GM23248 (cell line): ENCODE measurements around the gene KCNA10. TPM values are rescaled to one million over a fixed set of nuclear protein-coding genes. Genes with fewer than 3 reads are reported as not detected.

ENCODE experiments used
- DNase-seq: peaks from one replicate; pipeline ENCODE4 v3.0.0-alpha.2; 2015
- H2AFZ ChIP-seq: fragments of 200-600 bp; sonication (generic); 2 replicates; pipeline ENCODE4 v1.6.1; 2016; ENCODE audit warnings: antibody characterized with exemption
- H3F3A ChIP-seq: fragments of 200-600 bp; sonication (generic); 2 replicates; pipeline ENCODE4 v1.6.1; 2016; ENCODE audit warnings: mild to moderate bottlenecking, antibody characterized with exemption, mixed run types; ENCODE audit not compliant: insufficient read depth
- H3K27ac ChIP-seq: fragments of 200-600 bp; sonication (generic); 2 replicates; pipeline ENCODE4 v1.5.1; 2016; ENCODE audit warnings: mild to moderate bottlenecking
- H3K27me3 ChIP-seq: fragments of 200-600 bp; sonication (generic); replicated peaks from 2 replicates; pipeline ENCODE4 v1.6.1; 2016; ENCODE audit warnings: mild to moderate bottlenecking; ENCODE audit not compliant: insufficient read depth
- H3K36me3 ChIP-seq: fragments of 200-600 bp; sonication (generic); 2 replicates; pipeline ENCODE4 v1.6.1; 2016; ENCODE audit warnings: low read depth, mild to moderate bottlenecking
- H3K4me1 ChIP-seq: fragments of 200-600 bp; sonication (generic); 2 replicates; pipeline ENCODE4 v1.6.1; 2016; ENCODE audit warnings: mild to moderate bottlenecking; ENCODE audit not compliant: insufficient read depth
- H3K4me2 ChIP-seq: fragments of 200-600 bp; sonication (generic); one replicate; pipeline ENCODE4 v1.6.1; 2016; ENCODE audit warnings: mild to moderate bottlenecking; ENCODE audit not compliant: unreplicated experiment
- H3K4me3 ChIP-seq: fragments of 200-600 bp; sonication (generic); 2 replicates; pipeline ENCODE4 v1.5.1; 2016; ENCODE audit warnings: mild to moderate bottlenecking
- H3K79me2 ChIP-seq: fragments of 200-600 bp; sonication (generic); 2 replicates; pipeline ENCODE4 v1.6.1; 2016; ENCODE audit warnings: mild to moderate bottlenecking; ENCODE audit not compliant: insufficient read depth
- H3K9ac ChIP-seq: fragments of 200-600 bp; sonication (generic); 2 replicates; pipeline ENCODE4 v1.6.1; 2016; ENCODE audit warnings: mild to moderate bottlenecking
- H3K9me2 ChIP-seq: fragments of 200-600 bp; sonication (generic); 2 replicates; pipeline ENCODE4 v1.6.1; 2016; ENCODE audit warnings: mixed run types, mild to moderate bottlenecking, moderate library complexity; ENCODE audit not compliant: insufficient read depth
- H3K9me3 ChIP-seq: fragments of 200-600 bp; sonication (generic); one replicate; pipeline ENCODE4 v1.6.1; 2017; ENCODE audit warnings: low read depth
- H4K20me1 ChIP-seq: fragments of 200-600 bp; sonication (generic); 2 replicates; pipeline ENCODE4 v1.6.0; 2016; ENCODE audit not compliant: insufficient read depth
- EZH2 ChIP-seq: fragments of 200-600 bp; sonication (generic); IDR thresholded peaks from 2 replicates; pipeline ENCODE4 v1.6.1; 2018; ENCODE audit warnings: antibody characterized with exemption, mild to moderate bottlenecking; ENCODE audit not compliant: insufficient read depth, poor library complexity, severe bottlenecking
- EZH2phosphoT487 ChIP-seq: fragments of 200-600 bp; sonication (generic); IDR thresholded peaks from 2 replicates; pipeline ENCODE4 v1.6.1; 2018; ENCODE audit warnings: antibody characterized with exemption, moderate library complexity, mild to moderate bottlenecking, low read depth; ENCODE audit not compliant: insufficient read depth
- WGBS, 2 experiments: methylation state at CpG; one replicate each; pipeline ENCODE4 v1.1.6; 2015 to 2017; ENCODE audit warnings: low lambda C conversion rate in 2 of 2, low coverage in 1 of 2; ENCODE audit errors: missing lambda C conversion rate in 2 of 2; 5-methylcytosine and 5-hydroxymethylcytosine counted together
- in situ Hi-C: fragments of 300-500 bp; cut with MboI; formaldehyde crosslinking; loops from 2 replicates; pipeline ENCODE4 v1.15.0; 2020
- polyA plus RNA-seq: library from polyadenylated mRNA; unstranded; fragments of >200 nt; fragmentation: Nextera tagmentation; extraction: Ambion mirVana; gene quantifications from 2 replicates; pipeline ENCODE4 v1.2.1, GENCODE V29; 2016
- total RNA-seq: library from RNA; depleted of rRNA; stranded (reverse); fragments of >200 nt; shearing (Covaris generic); gene quantifications from 2 replicates; pipeline ENCODE4 v1.2.3, GENCODE V29; 2014

Gene KCNA10
- total and polyA plus RNA-seq, 2 experiments from 2014 or later = not detected

DNA sequence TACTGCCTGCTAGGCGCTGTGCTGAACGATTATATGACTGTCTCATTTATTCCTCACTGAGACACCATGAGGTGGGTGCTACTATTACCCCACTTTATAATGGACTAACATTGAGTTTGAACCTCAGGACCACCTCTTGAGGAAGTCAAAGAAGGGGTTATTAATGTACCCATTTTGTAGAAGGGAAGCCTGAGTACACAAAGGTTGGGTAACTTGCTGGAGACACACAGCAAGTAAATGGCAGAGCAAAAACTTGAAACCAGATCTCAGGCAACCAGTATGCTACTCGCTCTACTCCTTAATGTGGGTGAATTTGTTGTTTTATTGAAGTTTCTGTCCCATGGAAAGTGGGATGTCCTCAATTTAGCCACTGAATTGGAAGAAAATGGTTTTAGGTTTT lies 30.1 kb downstream of the KCNA10 start:
- Histone ChIP-seq H3K9me2 (no peaks in the 10 kb centered on the region), H3K27me3 (peaks cover 4% of the 10 kb centered on the region; the same call in 1 of the 2 replicates), H3K36me3 (no peaks in the 10 kb centered on the region), H3K4me1 (no peaks in the 10 kb centered on the region), H3K79me2 (no peaks in the 10 kb centered on the region), H3K4me3 (no peak overlapping the region), H4K20me1 (no peaks in the 10 kb centered on the region), H3K27ac (no peak overlapping the region), H2AFZ (no peak overlapping the region), H3K4me2 (no peak overlapping the region), H3K9me3 (no peaks in the 10 kb centered on the region), H3F3A (no peaks in the 10 kb centered on the region), H3K9ac (no peak overlapping the region)
- no peak for TF ChIP-seq EZH2phosphoT487
- TF ChIP-seq EZH2 = no peak
- WGBS, 2 experiments = 62 to 64% methylated on average over 3 of the region's 3 CpGs
- in situ Hi-C loops = no loop called here
- no peak for DNase-seq

DNA sequence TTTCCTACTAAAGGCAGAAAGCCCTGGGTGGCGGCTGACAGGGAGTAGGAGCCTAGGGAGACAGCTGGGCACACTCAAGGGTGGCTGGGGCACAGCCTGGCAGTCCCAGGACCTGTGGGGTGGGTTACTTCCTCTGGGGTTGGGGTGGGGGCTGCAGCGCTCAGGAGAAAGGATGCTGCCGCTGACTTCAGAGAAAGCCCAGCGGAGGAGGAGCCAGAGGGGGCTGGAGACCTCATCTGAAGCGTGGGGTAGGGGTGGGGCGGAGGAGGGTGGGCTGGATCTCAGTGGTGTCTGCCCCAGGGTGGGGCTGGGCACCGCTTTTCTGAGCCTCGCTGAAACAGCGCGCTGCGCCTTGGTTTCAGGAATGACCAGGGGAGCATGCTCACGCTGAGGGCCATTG lies 30.8 kb downstream of the KCNA10 start:
- H4K20me1 ChIP-seq = no peaks in the 10 kb centered on the region
- no peaks in the 10 kb centered on the region for H3K4me1 ChIP-seq
- H2AFZ ChIP-seq = no peak overlapping the region
- peaks cover 5% of the 10 kb centered on the region; the same call in 1 of the 2 replicates for H3K27me3 ChIP-seq
- DNase-seq = no peak
- no peak overlapping the region for H3K27ac ChIP-seq
- in situ Hi-C loops = no loop called here
- TF ChIP-seq EZH2phosphoT487 (no peak), EZH2 (no peak)
- no peaks in the 10 kb centered on the region for H3K9me3 ChIP-seq
- 76 to 87% methylated on average over 9 to 12 of the region's 12 CpGs for WGBS, 2 experiments
- no peaks in the 10 kb centered on the region for H3F3A ChIP-seq
- no peak overlapping the region for H3K4me2 ChIP-seq
- no peaks in the 10 kb centered on the region for H3K9me2 ChIP-seq
- no peak overlapping the region for H3K9ac ChIP-seq
- no peak overlapping the region for H3K4me3 ChIP-seq
- no peaks in the 10 kb centered on the region for H3K79me2 ChIP-seq
- no peaks in the 10 kb centered on the region for H3K36me3 ChIP-seq

- Histone ChIP-seq H3K36me3 (no peaks in the 10 kb centered on the region), H3K79me2 (no peaks in the 10 kb centered on the region), H3K4me1 (no peaks in the 10 kb centered on the region), H3K9ac (no peak overlapping the region), H3K27me3 (peaks cover 5% of the 10 kb centered on the region; the same call in 1 of the 2 replicates), H3K4me3 (no peak overlapping the region), H2AFZ (no peak overlapping the region), H3K9me2 (no peaks in the 10 kb centered on the region), H4K20me1 (no peaks in the 10 kb centered on the region), H3K9me3 (no peaks in the 10 kb centered on the region), H3F3A (no peaks in the 10 kb centered on the region), H3K27ac (no peak overlapping the region), H3K4me2 (no peak overlapping the region)
- in situ Hi-C loops = no loop called here
- WGBS, 2 experiments = 23 to 24% methylated on average over 8 of the region's 8 CpGs
- TF ChIP-seq EZH2phosphoT487 (no peak), EZH2 (no peak)
- DNase-seq = no peak
Measured at GRCh38 chr1:110487726-110488125, 31.2 kb downstream of the KCNA10 start.

GRCh38 chr1:110485725-110486124 lies 33.2 kb downstream of the KCNA10 start:
- no peak for DNase-seq

More at GRCh38 chr1:110485725-110486124, 33.2 kb downstream of the KCNA10 start:
- 0 to 6% methylated on average over 2 of the region's 2 CpGs for WGBS, 2 experiments
- H4K20me1 ChIP-seq = no peaks in the 10 kb centered on the region
- H3K27me3 ChIP-seq = peaks cover 8% of the 10 kb centered on the region; the same call in 1 of the 2 replicates
- in situ Hi-C loops = no loop called here
- no peaks in the 10 kb centered on the region; the same call in 1 of the 2 replicates for H3F3A ChIP-seq
- H3K79me2 ChIP-seq = no peaks in the 10 kb centered on the region
- H3K9me2 ChIP-seq = no peaks in the 10 kb centered on the region
- no peak overlapping the region for H3K9ac ChIP-seq
- no peak overlapping the region for H3K4me2 ChIP-seq
- no peak overlapping the region for H2AFZ ChIP-seq
- no peaks in the 10 kb centered on the region for H3K36me3 ChIP-seq
- H3K9me3 ChIP-seq = no peaks in the 10 kb centered on the region
- H3K27ac ChIP-seq = no peak overlapping the region
- H3K4me3 ChIP-seq = no peak overlapping the region
- peaks cover 6% of the 10 kb centered on the region; the same call in 1 of the 2 replicates for H3K4me1 ChIP-seq
- no peak for TF ChIP-seq EZH2
- TF ChIP-seq EZH2phosphoT487 = no peak
